Astrocyte of the cerebellum (primary cell): ENCODE data around the gene CDC14A.

ENCODE experiments used
- DNase-seq: peaks from one replicate; pipeline ENCODE4 v3.0.0-alpha.2; 2011; ENCODE audit warnings: low read depth
- H3K4me3 ChIP-seq: 2 replicates; pipeline ENCODE4 v1.5.1; 2011; ENCODE audit warnings: mild to moderate bottlenecking, low read depth, low read length, moderate library complexity
- in situ Hi-C: cut with HindIII; loops from 2 replicates; pipeline ENCODE4 v1.10.0; 2017; ENCODE audit warnings: low sequenced_read_pairs
- TF ChIP-seq, protein P1 (sequence below): IDR thresholded peaks from 2 replicates; pipeline ENCODE4 v1.5.1; 2012; ENCODE audit warnings: low read length, low read depth, moderate library complexity, mild to moderate bottlenecking; ENCODE audit errors: missing control alignments

Gene CDC14A

DNA sequence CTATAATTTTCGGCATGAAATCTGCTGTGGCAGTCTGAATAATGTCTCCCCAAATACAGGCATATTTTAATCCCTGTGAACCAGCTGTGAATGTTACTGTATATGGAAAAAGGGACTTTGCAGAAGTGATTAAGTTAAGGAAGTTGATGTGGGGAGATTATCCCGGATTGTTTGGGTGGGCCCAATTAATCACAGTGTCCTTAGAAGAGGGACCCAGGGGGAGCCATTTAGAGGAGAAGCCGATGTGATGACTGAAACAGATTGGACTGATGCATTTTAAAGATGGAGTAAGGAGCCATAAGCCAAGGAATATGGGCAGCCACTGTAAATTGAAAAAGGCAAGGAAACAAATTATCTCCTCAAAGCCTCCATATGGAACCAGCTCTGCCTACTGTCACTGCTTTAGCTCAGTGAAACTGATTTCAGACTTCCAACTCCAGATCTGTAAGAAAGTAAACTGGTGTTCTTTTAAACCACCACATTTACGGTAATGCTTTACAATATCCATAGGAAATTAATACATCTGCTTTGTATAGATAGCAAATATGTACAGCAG lies 124.5 kb downstream of the CDC14A start:
- DNase-seq, result no peak
- no peak overlapping the region for H3K4me3 ChIP-seq
- in situ Hi-C loops, result no loop called here
- TF ChIP-seq, protein P1, sequence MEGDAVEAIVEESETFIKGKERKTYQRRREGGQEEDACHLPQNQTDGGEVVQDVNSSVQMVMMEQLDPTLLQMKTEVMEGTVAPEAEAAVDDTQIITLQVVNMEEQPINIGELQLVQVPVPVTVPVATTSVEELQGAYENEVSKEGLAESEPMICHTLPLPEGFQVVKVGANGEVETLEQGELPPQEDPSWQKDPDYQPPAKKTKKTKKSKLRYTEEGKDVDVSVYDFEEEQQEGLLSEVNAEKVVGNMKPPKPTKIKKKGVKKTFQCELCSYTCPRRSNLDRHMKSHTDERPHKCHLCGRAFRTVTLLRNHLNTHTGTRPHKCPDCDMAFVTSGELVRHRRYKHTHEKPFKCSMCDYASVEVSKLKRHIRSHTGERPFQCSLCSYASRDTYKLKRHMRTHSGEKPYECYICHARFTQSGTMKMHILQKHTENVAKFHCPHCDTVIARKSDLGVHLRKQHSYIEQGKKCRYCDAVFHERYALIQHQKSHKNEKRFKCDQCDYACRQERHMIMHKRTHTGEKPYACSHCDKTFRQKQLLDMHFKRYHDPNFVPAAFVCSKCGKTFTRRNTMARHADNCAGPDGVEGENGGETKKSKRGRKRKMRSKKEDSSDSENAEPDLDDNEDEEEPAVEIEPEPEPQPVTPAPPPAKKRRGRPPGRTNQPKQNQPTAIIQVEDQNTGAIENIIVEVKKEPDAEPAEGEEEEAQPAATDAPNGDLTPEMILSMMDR, result no peak

DNA sequence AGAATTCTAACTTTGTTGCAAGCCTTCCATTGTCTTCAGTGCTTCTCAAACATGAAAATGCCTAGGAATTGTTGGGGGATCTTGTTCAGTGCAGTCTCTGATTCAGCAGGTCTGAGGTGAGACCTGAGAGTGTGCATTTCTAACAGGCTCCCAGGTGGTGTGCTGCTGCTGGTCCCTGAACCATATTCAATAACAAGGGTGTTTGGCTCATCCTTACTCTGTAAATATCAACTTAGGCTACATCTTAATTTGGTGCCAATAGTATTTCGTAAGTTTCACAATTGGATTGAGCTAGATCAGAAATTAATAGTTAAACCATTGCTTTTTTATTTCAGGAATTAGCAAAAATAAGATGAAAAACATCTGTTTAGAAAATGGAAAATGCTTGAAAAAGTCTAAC lies 126.5 kb downstream of the CDC14A start:
- TF ChIP-seq, protein P1, result no peak
- in situ Hi-C loops, result no loop called here
- no peak for DNase-seq
- H3K4me3 ChIP-seq, result no peak overlapping the region

DNA sequence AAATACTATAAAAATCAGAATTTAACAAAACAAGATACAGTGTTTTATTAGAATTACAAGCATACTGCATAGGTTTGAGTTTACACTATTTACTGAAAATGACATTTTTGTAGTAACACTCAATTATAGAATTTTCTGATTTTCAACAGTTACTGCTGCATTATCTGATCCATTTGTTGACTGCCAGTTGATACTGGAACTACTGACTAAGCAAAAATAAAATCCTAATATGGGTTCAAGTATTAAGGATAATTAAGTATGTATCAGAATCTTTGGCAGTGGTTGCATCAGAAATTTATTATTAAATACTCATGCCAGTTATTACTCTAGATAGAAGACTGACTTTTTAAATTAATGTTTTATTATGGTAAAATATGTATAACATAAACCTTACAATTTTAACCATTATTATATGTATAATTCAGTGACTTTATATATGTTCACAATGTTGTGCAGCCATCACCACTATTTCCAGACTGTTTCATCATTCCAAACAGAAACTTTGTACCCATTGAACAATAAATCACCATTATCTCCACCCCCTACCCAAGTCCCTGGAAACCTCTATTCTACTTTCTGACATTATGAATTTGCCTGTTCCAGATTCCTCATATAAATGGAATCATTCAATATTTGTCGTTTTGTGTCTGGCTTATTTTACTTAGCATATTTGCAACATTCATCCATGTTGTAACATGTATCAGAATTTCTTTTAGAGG lies 127.5 kb downstream of the CDC14A start:
- no peak for DNase-seq
- H3K4me3 ChIP-seq, result no peak overlapping the region
- in situ Hi-C loops, result no loop called here
- TF ChIP-seq, protein P1, result no peak

GRCh38 chr1:100481303-100481702 lies 129.0 kb downstream of the CDC14A start:
- in situ Hi-C loops, result no loop called here
- H3K4me3 ChIP-seq, result no peak overlapping the region
- DNase-seq, result no peak
- TF ChIP-seq, protein P1, result no peak

DNA sequence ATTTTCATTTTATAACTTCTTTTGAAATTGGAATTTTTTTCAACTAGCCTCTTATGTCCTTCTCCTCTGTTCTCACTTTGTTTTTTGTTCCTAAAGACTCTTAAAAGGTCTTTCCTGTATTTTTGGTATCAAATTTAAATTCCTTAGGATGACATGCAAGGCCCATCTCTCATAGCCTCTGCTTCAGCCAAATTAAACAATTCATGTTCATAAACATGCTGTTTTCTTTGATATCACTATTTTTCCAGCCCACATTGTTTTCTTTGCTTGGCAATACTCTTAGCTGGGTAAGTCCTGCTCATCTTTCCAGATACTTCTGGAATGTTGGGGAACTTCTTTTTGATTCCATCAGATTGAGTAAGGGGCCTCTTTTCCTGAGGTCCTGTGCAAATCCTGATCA lies 129.9 kb downstream of the CDC14A start:
- no peak overlapping the region for H3K4me3 ChIP-seq
- in situ Hi-C loops, result no loop called here
- TF ChIP-seq, protein P1, result no peak
- DNase-seq, result no peak

- no peak overlapping the region for H3K4me3 ChIP-seq
- DNase-seq, result no peak
- in situ Hi-C loops, result no loop called here
- TF ChIP-seq, protein P1, result no peak
These were observed 130.4 kb downstream of the CDC14A start for GRCh38 chr1:100482748-100483147.
